ENCODE results near the gene PLCXD1. TPM values are rescaled to one million over a fixed set of nuclear protein-coding genes. Genes with fewer than 3 reads are reported as not detected.
"Not testable (repeated sequence)": the region's sequence is repeated elsewhere in the genome, so short reads cannot be mapped to it uniquely, and the experiment has no call there.

The PLCXD1 gene
- total RNA-seq, 2 donors from 2014 or later: 2.2 to 3.0 TPM

DNA sequence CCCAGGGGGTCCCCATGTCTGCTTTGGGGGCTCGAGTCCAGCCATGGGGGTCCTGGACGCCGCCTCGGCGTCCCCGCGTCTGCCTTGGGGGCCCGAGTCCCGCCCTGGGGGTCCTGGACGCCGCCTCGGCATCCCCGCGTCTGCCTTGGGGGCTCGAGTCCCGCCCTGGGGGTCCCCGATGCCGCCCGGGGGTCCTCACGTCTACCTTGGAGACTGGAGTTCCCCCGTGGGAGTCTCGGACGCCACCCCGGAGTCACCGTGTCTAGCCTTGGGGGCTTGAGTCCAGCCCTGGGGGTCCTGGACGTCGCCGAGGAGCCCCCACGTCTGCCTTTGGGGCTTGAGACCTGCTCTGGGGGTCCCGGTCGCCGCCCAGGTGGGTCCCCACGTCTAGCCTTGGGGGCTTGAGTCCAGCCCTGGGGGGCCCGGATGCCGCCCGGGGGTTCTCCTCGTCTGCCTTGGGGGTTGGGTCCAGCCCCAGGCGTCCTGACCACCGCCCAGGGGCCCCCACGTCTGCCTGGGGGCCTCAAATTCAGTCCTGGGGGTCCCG is 38.5 kb downstream of the PLCXD1 start:
- H3K36me3 ChIP-seq: peaks cover 8% of the 10 kb centered on the region
- TF ChIP-seq, protein P1, sequence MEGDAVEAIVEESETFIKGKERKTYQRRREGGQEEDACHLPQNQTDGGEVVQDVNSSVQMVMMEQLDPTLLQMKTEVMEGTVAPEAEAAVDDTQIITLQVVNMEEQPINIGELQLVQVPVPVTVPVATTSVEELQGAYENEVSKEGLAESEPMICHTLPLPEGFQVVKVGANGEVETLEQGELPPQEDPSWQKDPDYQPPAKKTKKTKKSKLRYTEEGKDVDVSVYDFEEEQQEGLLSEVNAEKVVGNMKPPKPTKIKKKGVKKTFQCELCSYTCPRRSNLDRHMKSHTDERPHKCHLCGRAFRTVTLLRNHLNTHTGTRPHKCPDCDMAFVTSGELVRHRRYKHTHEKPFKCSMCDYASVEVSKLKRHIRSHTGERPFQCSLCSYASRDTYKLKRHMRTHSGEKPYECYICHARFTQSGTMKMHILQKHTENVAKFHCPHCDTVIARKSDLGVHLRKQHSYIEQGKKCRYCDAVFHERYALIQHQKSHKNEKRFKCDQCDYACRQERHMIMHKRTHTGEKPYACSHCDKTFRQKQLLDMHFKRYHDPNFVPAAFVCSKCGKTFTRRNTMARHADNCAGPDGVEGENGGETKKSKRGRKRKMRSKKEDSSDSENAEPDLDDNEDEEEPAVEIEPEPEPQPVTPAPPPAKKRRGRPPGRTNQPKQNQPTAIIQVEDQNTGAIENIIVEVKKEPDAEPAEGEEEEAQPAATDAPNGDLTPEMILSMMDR (IDR thresholded peaks at IDR 0.05): no peak
- no peaks in the 10 kb centered on the region for H3K27me3 ChIP-seq
- no peak for DNase-seq (ENCODE audit: low spot score)
- peak overlapping the region; percentile 84 to 89 for H3K27ac ChIP-seq
- no peaks in the 10 kb centered on the region for H3K9me3 ChIP-seq
- peak overlapping the region; percentile 87 to 97 for H3K4me3 ChIP-seq
- H3K4me1 ChIP-seq: peaks cover 0 to 35% of the 10 kb centered on the region in 2 donors

DNA sequence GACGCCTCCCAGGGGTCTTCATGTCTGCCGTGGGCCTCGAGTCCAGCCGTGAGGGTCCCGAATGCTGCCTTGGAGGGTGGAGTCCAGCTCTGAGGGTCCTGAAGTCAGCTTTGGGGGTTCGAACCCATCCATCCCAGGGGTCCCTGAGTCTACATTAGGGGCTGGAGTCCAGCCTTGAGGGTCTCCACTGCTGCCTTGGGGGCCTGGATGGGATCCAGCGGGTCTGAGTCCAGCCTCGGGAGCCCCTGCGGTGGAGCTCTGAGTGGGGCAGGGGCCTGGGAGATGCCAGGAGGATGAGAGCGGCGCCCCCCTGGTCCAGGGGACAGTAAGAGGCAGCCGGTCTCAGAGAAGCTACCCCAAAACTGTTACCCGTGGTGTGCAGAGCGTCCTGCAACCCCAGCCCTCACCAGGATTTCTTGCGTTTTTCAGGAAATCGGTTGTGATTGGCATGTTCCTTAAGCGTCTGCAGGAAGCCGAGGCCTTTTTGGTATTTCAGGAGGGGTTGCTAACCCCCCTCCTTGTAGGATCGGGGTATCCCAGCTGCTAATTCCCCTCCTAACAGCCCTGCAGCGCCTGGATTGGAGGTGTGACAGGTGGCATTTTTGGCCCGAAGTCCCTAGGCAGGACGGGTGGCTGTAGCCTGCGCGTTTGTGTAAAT is 39.1 kb downstream of the PLCXD1 start:
- peaks cover 2% of the 10 kb centered on the region for H3K36me3 ChIP-seq
- peak overlapping the region; percentile 87 to 97 for H3K4me3 ChIP-seq
- H3K27me3 ChIP-seq: no peaks in the 10 kb centered on the region
- peak overlapping the region in 1 of 2 donors; percentile 89 for H3K27ac ChIP-seq
- TF ChIP-seq, protein P1 (IDR thresholded peaks at IDR 0.05): no peak
- DNase-seq (ENCODE audit: low spot score): no peak
- H3K9me3 ChIP-seq: no peaks in the 10 kb centered on the region
- peaks cover 0 to 35% of the 10 kb centered on the region in 2 donors for H3K4me1 ChIP-seq

DNA sequence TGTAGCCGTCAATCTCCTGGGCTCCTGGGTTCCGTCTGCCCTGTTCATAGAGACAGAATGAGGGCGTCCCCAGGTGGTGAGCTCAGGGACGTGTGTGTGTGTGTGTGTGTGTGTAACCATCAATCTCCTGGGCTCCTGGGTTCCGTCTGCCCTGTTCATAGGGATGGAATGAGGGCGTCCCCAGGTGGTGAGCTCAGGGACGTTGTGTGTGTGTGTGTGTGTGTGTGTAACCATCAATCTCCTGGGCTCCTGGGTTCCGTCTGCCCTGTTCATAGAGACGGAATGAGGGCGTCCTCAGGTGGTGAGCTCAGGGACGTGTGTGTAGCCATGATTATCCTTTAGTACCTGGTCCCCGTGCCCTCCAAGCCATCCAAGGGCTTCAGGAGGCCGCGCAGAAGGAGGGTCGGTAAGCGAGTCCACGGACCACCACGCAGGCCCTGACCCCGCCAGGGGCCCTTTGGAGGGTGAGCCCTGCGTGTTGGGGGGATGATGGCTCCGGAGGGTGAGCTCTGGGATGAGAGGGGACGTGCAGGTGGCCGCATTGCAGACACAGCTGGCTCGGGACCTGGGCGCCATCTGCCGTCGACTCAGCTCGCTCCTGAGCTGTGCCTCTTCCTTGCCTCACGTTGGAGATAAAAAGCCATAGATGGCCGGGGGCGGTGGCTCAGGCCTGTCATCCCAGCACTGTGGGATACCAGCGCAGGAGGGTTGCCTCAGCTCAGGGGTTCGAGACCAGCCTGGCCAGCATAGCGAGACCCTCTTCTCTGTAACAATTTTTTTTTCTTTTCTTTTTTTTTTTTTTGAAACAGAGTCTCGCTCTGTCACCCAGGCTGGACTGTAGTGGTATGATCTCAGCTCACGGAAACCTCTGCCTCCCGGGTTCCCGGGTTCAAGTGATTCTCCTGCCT is 42.8 kb downstream of the PLCXD1 start:
- no peak for DNase-seq (ENCODE audit: low spot score)
- no peak overlapping the region for H3K4me3 ChIP-seq

DNA sequence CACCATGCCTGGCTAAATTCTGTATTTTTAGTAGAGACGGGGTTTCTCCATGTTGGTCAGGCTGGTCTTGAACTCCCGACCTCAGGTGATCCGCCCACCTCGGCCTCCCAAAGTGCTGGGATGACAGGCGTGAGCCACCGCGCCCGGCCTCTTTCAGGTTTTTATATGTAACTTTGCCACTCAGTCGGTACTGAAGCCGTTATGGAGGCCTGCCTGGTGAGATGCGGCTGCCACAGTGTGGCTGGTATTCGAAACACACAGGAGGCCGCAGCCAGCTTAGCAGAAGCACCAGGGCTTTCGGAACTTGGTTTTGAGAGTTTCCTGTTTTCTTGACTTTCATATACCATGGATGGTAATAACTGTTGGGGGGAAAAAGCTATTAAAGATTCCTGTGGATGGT is 43.5 kb downstream of the PLCXD1 start:
- not testable (repeated sequence) for DNase-seq (ENCODE audit: low spot score)

More for the DNA sequence above, 42.8 kb downstream of the PLCXD1 start:
- no peaks in the 10 kb centered on the region for H3K36me3 ChIP-seq
- H3K9me3 ChIP-seq: no peaks in the 10 kb centered on the region
- no peaks in the 10 kb centered on the region for H3K27me3 ChIP-seq
- H3K4me1 ChIP-seq: peaks cover 0 to 28% of the 10 kb centered on the region in 2 donors
- TF ChIP-seq, protein P1 (IDR thresholded peaks at IDR 0.05): peak in 1 of 2 donors; percentile 34
- H3K27ac ChIP-seq: no peak overlapping the region

DNA sequence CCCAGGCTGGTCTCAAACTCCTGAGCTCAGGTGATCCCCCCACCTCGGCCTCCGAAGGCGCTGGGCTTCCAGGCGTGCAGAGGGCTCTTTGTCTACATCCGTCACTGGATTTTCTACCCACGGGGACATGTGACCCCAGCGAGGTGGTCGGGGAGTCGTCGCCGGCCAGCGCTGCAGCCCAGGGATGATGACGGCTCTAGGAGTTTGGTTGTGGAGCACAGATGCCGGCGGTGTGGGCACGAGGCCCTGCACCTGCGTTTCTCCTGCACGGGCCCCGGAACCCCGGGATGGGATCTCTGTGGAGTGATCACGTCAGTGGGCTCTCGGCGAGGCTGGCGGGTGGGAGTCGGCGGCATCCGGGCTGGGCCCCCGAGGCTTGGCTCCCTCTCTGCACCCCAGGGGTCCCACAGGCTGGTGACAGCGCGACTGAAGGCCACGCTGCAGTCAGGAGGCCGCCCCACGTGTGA is 46.5 kb downstream of the PLCXD1 start:
- TF ChIP-seq, protein P1 (IDR thresholded peaks at IDR 0.05): no peak
- no peaks in the 10 kb centered on the region for H3K36me3 ChIP-seq
- H3K27ac ChIP-seq: no peak overlapping the region
- H3K9me3 ChIP-seq: no peaks in the 10 kb centered on the region
- no peak overlapping the region for H3K4me3 ChIP-seq
- H3K4me1 ChIP-seq: peaks cover 0 to 25% of the 10 kb centered on the region in 2 donors
- no peaks in the 10 kb centered on the region for H3K27me3 ChIP-seq
- no peak for DNase-seq (ENCODE audit: low spot score)

More for the DNA sequence above, 43.5 kb downstream of the PLCXD1 start:
- not testable (repeated sequence) for H3K4me3 ChIP-seq, H3K27ac ChIP-seq, H3K9me3 ChIP-seq, H3K36me3 ChIP-seq, H3K27me3 ChIP-seq
- H3K4me1 ChIP-seq: peaks cover 0 to 25% of the 10 kb centered on the region in 2 donors

Data from right atrium auricular region (tissue), 2 donors.